Erythroblast (primary cell): Measurements from ENCODE around the gene RMRP.
A peak's percentile ranks its signal among the peaks of the same experiment; 100 is the strongest.

ENCODE experiments used
- DNase-seq, 2 experiments: peaks; one replicate each; lab custom pipeline; 2025; lab: John Stamatoyannopoulos, UW
- GATA1 ChIP-seq: IDR thresholded peaks from 2 replicates; pipeline ENCODE4 v1.6.1; 2011; ENCODE audit warnings: low read depth, mild to moderate bottlenecking, control low read depth, low read length, moderate library complexity
- POLR2A ChIP-seq: IDR thresholded peaks from 2 replicates; pipeline ENCODE4 v1.6.1; 2011; ENCODE audit warnings: mild to moderate bottlenecking, low read length

Gene RMRP

DNA sequence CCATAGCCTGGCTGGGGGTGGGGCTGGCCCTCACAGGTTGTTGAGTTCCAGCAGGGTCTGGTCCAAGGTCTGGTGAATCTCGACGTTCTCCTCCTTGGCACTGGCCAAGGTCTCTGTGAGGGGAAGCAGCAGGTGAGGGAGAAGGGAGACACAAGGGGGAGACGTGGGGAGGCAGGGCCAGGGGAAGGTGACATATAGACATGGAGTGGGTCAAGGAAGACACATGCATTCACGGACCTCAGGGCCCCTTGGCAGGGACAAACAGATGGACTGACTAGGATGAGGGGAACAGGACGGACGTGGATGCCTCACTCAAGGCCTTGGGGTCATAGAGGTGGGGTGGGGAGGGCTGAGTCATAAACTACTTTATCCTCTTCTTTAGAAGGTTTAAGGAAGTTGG is 24.2 kb upstream of the RMRP start:
- TF ChIP-seq GATA1 (no peak), POLR2A (no peak)
- DNase-seq: no peak

DNA sequence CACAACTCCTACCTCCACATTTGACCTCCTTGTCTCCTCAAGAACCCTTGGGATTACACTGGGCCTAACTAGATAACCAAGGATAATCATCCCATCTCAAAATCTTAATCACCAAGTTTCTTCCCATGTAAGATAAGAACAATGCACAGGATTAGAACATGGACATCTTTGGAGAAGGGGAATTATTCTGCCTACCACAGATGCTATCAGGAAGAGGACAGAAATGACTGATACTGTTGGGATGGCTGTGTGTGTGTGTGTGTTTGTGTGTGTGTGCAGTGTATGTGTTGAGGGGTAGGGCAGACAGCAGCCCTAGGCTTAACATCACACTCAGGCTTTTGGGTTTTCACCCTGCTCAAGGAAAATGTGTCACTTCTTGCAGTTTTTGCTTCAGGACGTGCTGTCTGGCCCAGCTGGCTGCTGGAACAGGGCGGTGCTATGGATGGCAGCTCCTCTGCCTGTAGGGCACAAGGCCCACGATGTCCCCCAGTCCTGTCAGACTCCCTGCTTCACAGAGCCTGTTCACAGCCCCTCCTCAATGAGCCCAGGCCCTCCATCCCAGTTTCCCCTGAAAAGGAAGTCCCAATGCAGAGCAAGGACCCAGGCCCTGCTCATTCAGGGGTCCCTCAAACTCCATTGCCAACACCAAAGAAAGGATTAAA is 23.7 kb upstream of the RMRP start:
- DNase-seq: no peak
- TF ChIP-seq GATA1: no peak
- TF ChIP-seq POLR2A: no peak

DNA sequence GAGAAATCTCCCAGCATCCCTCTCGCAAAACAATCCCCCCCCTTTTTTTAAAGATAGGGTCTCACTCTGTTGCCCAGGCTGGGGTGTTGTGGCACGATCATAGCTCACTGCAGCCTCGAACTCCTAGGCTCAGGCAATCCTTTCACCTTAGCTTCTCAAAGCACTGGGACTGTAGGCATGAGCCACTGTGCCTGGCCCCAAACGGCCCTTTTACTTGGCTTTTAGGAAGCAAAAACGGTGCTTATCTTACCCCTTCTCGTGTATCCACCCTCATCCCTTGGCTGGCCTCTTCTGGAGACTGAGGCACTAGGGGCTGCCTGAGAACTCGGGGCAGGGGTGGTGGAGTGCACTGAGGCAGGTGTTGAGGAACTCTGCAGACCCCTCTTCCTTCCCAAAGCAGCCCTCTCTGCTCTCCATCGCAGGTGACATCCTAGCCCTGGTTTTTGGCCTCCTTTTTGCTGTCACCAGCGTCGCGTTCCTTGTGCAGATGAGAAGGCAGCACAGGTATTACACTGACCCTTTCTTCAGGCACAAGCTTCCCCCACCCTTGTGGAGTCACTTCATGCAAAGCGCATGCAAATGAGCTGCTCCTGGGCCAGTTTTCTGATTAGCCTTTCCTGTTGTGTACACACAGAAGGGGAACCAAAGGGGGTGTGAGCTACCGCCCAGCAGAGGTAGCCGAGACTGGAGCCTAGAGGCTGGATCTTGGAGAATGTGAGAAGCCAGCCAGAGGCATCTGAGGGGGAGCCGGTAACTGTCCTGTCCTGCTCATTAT is 22.7 kb upstream of the RMRP start:
- no peak for TF ChIP-seq GATA1
- no peak for TF ChIP-seq POLR2A
- DNase-seq: no peak

DNA sequence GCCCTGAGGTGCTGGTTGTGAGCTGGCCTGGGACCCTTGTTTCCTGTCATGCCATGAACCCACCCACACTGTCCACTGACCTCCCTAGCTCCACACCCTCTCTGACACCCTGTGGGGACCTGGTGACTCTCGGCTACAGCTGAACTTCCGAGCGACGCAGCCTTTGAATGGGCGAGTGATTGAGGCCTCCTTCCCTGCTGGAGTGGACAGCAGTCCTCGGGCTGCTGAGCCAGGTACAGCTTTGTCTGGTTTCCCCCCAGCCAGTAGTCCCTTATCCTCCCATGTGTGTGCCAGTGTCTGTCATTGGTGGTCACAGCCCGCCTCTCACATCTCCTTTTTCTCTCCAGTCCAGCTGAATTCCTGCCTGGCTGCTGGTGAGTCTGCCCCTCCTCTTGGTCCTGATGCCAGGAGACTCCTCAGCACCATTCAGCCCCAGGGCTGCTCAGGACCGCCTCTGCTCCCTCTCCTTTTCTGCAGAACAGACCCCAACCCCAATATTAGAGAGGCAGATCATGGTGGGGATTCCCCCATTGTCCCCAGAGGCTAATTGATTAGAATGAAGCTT is 22.0 kb upstream of the RMRP start:
- TF ChIP-seq GATA1 (no peak), POLR2A (no peak)
- DNase-seq: no peak

DNA sequence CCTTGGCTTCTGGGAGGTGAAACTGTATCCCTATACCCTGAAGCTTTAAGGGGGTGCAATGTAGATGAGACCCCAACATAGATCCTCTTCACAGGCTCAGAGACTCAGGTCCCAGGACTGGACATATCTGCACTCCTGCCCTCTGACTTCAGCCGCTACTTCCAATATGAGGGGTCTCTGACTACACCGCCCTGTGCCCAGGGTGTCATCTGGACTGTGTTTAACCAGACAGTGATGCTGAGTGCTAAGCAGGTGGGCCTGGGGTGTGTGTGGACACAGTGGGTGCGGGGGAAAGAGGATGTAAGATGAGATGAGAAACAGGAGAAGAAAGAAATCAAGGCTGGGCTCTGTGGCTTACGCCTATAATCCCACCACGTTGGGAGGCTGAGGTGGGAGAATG is 21.3 kb upstream of the RMRP start:
- TF ChIP-seq POLR2A (no peak), GATA1 (no peak)
- no peak for DNase-seq

DNA sequence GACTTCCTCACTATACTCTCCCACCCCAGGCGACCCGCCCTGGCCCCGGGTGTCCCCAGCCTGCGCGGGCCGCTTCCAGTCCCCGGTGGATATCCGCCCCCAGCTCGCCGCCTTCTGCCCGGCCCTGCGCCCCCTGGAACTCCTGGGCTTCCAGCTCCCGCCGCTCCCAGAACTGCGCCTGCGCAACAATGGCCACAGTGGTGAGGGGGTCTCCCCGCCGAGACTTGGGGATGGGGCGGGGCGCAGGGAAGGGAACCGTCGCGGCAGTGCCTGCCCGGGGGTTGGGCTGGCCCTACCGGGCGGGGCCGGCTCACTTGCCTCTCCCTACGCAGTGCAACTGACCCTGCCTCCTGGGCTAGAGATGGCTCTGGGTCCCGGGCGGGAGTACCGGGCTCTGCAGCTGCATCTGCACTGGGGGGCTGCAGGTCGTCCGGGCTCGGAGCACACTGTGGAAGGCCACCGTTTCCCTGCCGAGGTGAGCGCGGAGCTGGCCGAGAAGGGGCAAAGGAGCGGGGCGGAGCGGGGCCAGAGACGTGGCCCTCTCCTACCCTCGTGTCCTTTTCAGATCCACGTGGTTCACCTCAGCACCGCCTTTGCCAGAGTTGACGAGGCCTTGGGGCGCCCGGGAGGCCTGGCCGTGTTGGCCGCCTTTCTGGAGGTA is 18.0 kb upstream of the RMRP start:
- no peak for TF ChIP-seq POLR2A
- no peak for TF ChIP-seq GATA1
- peak in 1 of 2 experiments; percentile 29 for DNase-seq

DNA sequence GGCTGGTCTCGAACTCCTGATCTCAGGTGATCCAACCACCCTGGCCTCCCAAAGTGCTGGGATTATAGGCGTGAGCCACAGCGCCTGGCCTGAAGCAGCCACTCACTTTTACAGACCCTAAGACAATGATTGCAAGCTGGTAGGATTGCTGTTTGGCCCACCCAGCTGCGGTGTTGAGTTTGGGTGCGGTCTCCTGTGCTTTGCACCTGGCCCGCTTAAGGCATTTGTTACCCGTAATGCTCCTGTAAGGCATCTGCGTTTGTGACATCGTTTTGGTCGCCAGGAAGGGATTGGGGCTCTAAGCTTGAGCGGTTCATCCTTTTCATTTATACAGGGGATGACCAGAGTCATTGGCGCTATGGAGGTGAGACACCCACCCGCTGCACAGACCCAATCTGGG is 17.4 kb upstream of the RMRP start:
- DNase-seq: no peak
- TF ChIP-seq POLR2A (no peak), GATA1 (no peak)

DNA sequence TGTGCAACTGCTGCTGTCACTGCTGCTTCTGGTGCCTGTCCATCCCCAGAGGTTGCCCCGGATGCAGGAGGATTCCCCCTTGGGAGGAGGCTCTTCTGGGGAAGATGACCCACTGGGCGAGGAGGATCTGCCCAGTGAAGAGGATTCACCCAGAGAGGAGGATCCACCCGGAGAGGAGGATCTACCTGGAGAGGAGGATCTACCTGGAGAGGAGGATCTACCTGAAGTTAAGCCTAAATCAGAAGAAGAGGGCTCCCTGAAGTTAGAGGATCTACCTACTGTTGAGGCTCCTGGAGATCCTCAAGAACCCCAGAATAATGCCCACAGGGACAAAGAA is 16.2 kb upstream of the RMRP start:
- TF ChIP-seq POLR2A (no peak), GATA1 (no peak)
- no peak for DNase-seq

DNA sequence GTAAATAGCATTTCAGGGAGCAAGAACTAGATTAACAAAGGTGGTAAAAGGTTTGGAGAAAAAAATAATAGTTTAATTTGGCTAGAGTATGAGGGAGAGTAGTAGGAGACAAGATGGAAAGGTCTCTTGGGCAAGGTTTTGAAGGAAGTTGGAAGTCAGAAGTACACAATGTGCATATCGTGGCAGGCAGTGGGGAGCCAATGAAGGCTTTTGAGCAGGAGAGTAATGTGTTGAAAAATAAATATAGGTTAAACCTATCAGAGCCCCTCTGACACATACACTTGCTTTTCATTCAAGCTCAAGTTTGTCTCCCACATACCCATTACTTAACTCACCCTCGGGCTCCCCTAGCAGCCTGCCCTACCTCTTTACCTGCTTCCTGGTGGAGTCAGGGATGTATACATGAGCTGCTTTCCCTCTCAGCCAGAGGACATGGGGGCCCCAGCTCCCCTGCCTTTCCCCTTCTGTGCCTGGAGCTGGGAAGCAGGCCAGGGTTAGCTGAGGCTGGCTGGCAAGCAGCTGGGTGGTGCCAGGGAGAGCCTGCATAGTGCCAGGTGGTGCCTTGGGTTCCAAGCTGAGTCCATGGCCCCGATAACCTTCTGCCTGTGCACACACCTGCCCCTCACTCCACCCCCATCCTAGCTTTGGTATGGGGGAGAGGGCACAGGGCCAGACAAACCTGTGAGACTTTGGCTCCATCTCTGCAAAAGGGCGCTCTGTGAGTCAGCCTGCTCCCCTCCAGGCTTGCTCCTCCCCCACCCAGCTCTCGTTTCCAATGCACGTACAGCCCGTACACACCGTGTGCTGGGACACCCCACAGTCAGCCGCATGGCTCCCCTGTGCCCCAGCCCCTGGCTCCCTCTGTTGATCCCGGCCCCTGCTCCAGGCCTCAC is 15.6 kb upstream of the RMRP start, which contains the start of gene CA9:
TSS of gene CA9 (plus strand) at position 797 of the 893 bp plus-strand sequence. CDS start at position 829, 32 bp downstream.
- no peak for DNase-seq
- TF ChIP-seq POLR2A (no peak), GATA1 (no peak)

DNA sequence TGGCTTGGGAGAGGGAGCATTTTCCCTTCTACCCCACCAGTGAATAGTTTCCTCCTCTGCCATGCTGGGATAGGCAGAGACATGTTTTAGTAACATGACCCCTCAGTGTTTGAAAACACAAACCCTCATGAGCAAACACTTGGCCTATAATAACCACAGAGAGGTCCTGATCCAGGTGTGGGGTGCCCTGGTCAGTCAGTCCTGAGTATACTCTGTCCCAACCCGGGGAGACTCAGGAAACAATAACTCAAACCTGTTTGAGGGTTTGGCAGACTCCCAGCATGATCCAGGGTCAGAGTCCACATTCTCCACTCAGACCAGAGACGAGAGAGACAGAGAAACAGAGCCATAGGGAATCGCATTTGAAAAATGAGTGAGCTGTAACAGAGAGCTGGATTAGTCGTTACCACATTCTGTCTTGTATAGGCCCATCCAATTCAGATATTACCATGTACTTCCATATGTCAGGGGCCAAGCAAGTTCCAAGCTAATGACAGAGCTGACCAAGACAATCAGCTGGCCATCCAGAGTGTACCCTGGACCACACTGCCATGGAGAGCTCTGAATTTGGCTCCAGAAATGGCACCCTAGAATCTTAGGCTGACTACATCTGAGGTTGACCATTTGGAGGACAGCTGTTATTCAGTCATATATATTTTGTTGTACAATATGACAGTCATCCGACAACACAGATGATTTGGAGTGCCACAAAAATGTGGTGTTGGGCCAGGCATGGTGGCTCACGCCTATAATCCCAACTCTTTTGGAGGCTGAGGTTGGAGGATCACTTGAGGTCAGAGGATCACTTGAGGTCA is 11.7 kb upstream of the RMRP start:
- TF ChIP-seq GATA1 (no peak), POLR2A (no peak)

DNA sequence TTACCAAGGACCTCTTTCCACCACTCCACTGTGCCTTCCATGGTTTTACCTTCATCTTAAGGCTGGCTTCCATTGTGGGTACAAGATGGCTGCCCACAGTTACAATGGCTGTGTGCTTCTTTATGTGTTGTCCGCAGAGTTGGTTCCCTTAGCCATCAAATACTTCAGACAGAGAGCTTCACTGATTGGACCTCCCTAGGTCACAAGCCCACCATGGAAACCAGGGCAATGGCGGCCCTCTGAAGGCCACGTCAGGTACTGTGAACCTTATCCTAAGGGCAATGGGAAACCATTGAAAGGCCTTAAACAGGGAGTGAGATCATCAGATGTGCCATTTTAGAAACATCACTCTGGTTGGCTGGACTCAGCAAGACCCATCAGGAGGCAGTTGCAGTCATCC is 10.1 kb upstream of the RMRP start:
- no peak for DNase-seq
- TF ChIP-seq GATA1 (no peak), POLR2A (no peak)

More for the DNA sequence above, 11.7 kb upstream of the RMRP start:
- no peak for DNase-seq

DNA sequence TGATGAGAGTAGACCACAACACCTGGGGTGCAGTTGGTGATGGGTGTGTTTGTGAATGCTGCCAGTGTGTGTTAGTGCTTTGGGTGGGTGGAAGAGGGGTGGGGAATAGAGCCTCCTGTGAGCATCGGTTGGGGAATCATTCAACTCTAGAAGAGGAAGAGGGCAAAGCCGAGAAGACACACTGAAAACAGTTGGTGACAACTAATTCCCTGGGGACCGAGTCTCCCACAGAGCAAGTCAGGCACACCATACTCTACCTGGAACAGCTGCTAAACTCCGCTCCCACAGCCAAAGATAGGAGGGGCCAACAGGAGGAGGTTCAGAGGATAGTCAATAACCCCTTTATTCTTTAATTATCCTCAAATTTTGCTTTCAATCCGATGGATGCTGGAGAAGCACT is 8.7 kb upstream of the RMRP start:
- DNase-seq: no peak
- TF ChIP-seq GATA1 (no peak), POLR2A (no peak)

DNA sequence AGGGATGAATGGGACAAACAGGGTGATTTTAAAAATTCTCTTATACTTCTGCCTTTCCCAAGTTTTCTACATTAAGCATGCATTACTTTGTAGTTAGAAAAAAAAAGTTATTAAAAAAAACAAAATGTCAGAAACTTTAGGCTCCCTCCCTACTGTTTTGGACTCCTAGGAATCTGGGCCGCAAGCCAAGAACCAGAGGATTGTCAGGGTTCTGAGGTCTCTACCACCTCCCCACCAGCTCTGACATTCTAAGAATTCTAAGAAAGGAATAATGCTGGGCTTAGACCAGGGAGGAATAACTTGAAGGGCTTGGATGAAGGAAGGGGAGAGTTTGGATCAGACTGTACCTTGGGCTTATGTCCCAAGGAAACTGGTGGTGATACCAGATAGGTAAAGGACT is 8.2 kb upstream of the RMRP start:
- no peak for DNase-seq
- no peak for TF ChIP-seq POLR2A
- TF ChIP-seq GATA1: no peak
